Activated naive CD8-positive, alpha-beta T cell treated with anti-CD3 and anti-CD28 coated beads, Interleukin-2, amount 50 U/mL, for 16 hours (primary cell): ENCODE measurements around the gene RNF31.
"Not testable (repeated sequence)": the region's sequence is repeated elsewhere in the genome, so short reads cannot be mapped to it uniquely, and the experiment has no call there.

Source experiments
- DNase-seq: peaks from one replicate; pipeline ENCODE4 v3.0.0-alpha.2; 2020; ENCODE audit warnings: low read depth, low spot score

The RNF31 gene

DNA sequence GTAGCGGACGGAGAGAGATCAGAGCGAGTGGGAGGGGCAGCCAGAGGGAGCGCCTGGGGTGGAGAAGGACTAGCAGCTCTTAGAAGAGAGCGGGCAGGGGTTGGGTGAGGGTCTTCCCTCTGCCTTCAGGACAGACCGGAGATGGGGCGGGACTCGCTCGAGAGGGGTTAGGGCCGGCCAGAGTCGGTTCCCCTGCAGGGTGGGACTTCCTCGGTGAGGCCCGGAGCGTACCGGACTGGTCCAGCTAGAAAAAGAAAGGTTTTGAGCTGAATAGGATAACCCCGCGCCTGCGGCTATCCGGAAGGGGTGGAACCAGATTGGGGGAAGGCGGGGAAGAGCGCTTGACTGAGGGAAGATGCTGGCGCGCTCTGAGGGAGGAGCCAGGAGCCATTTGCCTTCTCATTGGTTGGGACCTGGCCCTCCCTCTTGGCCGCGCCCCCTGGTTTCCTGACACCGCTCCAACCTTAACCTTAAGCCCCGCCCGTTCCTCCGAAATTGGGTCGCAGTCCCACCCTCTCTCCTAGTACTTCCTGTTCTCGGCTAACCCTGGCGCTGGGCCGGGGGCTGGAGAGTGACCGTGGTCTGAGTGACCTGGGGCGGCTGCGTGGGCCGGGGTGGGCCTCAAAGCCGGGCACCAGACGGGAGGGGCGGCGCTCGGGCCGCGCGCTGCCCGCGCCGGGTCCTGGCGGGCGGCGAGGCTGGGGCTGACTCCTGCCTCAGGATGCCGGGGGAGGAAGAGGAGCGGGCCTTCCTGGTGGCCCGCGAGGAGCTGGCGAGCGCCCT is at the start of gene RNF31:
Gene RNF31, plus strand, starts transcription at position 521 of the 783 bp plus-strand sequence. Its CDS starts 201 bp downstream, at position 722.
- DNase-seq, result peak; percentile 98

DNA sequence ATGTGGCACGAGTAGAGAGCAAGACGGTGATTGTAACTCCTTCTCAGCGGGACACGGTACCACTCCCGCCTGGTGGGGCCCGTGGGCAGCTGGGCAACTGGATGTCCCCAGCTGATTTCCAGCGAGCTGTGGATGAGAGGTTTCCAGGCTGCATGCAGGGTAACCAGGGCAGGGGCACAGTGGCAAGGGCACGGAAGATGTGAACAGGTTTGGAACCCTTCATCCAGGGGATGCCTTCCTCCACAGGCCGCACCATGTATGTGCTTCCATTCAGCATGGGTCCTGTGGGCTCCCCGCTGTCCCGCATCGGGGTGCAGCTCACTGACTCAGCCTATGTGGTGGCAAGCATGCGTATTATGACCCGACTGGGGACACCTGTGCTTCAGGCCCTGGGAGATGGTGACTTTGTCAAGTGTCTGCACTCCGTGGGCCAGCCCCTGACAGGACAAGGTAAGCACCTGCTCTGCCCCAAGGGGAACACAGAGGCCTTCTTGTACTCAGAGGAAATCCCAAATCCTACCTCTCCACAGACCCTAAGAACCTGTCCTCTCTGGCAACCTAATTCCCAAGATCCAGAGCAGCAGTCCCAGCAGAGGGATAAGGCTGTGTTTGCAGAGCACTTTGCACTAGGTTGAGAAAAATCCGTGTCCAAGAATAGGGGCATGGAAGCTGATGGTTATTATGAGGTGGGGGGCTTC is 48.9 kb upstream of the RNF31 start:
- no peak for DNase-seq

DNA sequence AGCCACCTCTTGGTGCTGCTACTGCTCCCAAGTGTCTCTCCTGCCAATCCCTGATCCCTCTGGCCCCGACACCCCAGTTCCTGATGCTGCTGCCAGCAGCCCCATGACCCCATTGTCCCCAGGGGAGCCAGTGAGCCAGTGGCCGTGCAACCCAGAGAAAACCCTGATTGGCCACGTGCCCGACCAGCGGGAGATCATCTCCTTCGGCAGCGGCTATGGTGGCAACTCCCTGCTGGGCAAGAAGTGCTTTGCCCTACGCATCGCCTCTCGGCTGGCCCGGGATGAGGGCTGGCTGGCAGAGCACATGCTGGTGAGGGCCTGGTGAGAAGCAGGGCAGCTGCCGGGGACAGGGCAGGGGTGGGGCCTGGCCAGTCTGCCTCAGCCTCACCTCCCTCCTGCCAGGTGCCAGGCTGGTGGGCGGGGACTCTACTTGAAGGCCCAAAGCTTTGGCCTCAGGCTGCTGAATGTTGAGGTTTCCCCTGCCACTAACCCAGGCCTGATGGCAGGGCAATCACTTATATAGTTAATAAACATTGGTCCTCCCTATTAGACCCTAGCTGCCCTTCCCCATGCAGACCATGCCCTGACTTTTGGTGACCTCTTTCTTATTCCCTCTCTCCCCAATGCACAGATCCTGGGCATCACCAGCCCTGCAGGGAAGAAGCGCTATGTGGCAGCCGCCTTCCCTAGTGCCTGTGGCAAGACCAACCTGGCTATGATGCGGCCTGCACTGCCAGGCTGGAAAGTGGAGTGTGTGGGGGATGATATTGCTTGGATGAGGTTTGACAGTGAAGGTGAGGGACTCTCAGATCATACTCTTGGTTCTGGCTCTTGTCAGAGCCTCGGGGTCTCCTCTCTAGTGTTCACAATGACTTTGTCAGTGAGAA is 48.1 kb upstream of the RNF31 start:
- DNase-seq, result no peak

DNA sequence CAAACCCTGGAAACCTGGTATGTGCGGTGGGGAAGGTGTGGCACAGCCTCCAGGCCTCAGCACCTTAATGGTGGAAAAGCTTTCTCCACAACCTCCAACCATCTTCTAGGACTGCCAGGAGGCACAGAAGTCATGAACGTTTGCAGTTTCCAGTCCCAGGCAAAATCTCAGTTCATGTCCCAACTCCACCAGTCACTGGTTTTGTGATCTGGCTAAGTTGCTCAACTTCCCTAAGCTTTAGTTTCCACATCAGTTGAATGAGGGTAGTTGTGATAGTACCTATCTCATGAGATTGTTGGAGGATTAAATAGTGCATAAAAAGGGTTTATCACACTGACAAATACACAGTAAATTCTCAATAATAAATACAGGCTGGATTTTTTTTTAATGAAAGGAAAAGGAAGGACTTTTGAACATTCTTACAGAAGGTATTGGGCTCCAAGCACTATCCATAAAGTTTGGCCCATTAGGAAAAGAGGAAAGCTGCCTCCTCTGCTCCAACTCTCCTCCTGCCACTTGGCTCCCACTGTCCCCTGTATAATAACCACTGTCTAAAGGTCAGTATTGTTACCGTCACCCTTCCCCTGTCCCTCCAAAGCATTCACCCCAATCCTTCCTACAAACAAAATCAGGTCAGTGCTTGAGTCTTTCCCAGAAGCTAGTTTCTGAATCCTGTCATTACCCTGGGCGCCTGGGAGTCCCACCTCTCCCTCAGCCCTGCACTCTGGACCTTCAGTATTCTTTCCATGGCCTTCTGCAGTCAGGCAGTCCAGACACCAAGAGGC is 46.9 kb upstream of the RNF31 start:
- DNase-seq, result no peak

DNA sequence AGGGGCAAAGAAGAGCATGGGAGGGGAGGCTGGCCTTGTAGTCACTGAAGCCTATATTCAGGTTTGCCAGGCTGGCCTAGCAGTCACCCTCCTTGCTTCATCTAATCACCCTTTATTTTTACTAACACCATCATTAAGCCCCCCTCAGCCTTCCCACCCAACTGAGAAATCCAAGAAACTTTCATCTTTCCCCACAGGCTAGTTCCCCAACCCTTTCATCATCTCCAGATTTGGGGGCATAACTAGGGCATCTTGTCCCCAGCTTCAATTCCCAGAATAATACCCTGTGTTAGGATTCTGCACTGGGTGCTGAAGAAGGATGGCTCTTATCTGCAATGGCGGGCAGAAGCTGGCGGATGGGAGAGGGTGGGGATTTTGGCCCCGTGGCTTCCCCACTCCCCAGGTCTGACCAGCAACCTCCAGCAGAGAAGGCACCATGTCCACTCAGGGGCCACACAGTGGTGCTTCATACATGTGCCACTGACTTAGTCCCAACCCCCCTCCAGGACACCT is 46.3 kb upstream of the RNF31 start:
- no peak for DNase-seq

DNA sequence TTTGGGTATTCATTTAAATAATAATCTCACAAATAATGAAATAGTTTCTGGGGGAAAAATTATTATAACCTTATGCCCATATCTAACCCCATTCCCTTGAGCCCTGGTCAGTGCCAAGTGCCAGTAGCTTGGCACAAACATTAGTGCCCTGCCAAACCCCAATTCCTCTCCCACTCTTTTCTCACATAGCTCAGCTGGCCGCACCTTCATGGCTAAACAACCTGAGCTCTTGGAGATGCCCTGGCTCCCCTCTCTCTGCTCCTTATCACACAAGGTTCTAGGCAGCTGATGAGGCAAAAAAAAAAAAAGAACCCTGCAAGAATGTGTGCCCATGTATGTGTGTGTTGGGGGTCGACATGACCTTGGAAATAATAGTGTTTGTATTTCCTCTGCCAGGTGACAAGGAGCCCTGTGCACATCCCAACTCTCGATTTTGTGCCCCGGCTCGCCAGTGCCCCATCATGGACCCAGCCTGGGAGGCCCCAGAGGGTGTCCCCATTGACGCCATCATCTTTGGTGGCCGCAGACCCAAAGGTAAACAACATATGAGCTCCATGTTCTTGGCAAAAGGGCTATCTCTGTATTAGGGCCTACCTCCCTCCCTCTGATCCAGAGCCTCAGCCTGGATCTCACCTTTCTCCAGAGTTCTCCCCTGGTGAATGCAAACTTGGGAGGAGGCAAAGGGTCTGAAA is 44.8 kb upstream of the RNF31 start:
- no peak for DNase-seq

DNA sequence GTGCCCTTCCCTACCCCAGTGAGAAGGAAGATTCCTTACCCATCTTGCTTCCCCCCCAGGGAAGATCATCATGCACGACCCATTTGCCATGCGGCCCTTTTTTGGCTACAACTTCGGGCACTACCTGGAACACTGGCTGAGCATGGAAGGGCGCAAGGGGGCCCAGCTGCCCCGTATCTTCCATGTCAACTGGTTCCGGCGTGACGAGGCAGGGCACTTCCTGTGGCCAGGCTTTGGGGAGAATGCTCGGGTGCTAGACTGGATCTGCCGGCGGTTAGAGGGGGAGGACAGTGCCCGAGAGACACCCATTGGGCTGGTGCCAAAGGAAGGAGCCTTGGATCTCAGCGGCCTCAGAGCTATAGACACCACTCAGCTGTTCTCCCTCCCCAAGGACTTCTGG is 43.8 kb upstream of the RNF31 start:
- no peak for DNase-seq

DNA sequence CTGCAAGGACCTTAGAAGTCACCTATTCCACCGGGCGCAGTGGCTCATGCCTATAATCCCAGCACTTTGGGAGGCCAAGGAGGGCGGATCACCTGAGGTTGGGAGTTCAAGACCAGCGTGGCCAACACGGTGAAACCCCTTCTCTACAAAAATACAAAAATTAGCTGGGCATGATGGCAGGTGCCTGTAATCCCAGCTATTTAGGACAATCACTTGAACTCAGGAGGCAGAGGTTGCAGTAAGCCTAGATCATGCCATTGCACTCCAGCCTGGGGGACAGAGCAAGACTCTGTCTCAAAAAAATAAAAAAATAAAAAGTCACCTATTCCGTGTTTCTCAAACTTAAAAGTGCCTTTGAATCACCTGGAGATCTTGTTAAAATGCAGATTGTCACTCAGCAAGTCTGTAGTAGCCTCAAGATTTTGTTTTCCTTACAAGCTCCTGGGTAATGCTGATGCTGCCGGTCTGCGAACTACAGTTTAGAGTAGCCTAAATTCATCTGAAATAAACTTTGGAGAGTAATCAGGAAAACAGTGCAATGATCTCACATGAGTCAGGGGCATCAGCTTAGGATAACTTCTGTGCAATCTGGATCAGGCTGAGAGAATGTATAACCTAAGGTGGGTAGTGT is 41.6 kb upstream of the RNF31 start:
- DNase-seq, result not testable (repeated sequence)

DNA sequence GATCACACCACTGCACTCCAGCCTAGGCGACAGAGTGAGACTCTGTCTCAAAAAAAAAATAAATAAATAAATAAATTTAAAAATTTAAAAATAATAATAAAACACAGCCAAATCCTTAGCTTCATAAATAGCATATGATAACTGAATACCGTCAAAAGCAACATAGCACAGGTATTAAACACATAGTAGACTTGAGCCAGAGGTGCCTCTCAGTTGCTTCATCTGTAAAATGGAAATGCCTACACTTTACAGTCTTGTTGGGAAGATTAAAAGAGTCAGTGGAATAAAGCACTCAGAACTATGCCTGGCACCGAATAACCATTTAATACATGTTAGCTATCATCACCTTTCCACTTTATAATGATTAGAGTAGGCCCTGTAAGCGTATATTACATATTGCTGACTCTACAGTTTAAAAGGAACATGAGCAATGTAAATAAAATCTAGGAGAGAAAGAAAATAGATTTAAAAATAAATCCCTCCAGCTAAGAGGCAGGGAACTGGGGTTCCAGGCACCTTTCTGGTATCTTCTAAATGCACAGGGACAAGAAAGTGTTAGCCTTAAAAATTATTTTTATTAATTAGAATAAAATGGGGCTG is 40.5 kb upstream of the RNF31 start:
- no peak for DNase-seq

DNA sequence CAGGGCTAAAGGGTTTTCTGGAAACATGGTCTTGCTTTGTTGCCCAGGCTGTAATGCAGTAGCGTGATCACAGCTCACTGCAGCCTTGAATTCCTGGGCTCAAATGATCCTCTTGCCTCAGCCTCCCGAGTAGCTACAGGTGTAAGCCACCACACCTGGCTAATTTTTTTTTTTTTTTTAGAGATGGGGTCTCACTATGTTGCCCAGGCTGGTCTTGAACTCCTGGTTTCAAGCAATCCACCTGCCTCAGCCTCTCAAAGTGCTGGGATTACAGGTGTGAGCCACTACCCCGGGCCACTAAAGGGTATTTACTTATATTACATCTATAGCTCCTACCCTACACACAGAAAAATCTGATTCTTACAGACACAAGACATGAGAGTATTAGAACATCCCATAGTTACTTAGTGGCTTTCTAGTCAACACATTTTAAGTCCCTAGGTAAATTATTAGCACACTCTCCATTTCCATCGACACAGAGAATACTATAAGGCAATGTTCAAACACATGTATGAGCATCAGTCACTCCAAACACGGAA is 38.9 kb upstream of the RNF31 start:
- no peak for DNase-seq

DNA sequence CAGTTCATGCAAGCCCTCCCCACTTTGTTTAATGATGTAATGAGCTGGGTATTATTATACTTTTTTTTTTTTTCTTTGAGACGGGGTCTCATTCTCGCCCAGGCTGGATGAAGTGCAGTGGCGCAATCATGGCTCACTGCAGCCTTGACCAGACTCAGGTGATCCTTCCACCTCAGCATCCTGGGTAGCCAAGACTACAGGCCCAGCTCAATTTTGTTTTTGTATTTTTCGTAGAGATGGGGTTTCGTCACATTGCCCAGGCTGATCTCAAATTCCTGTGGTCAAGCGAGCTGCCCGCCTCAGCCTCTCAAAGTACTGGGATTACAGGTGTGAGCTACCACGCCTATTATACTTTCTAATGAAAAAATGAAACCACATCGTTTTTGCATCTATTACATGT is 37.2 kb upstream of the RNF31 start:
- DNase-seq, result no peak

DNA sequence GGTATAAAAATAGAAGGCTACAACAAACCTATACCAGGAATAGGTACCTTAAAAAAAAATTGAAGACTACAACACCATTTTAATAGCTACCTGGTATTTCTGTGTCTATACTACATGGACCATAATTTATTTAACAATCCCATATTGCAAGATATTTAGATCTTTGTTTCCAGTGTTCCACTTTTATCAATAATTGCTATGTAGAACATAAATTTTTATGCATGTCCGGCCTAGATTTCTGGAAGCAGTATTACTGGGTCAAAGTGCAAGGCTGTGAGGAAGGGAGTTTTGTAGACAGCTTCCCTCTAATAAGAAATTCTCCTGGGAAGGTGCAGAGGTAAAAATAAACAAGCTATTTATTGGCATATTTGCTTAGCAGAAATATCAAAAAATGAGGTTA is 36.8 kb upstream of the RNF31 start:
- no peak for DNase-seq

DNA sequence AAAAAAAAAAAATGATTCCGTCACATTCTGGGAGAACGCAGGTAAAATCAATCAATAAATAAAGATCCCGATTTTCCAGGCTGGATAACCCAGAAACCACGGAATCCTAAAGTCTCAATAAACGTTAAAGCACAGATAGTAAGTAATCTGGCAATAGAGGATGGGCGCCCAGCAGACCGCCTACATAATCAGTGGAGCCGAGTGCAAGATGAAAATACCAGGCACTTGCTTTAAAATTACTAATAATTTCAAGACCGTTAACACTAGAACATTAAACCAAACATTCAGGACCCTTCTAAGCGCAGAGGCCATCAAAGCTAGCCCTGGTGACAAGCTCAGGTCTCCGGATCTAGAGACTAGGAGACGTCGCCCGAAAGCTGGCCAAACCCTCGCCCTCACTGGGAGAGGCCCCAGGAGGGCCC is 33.9 kb upstream of the RNF31 start:
- no peak for DNase-seq

DNA sequence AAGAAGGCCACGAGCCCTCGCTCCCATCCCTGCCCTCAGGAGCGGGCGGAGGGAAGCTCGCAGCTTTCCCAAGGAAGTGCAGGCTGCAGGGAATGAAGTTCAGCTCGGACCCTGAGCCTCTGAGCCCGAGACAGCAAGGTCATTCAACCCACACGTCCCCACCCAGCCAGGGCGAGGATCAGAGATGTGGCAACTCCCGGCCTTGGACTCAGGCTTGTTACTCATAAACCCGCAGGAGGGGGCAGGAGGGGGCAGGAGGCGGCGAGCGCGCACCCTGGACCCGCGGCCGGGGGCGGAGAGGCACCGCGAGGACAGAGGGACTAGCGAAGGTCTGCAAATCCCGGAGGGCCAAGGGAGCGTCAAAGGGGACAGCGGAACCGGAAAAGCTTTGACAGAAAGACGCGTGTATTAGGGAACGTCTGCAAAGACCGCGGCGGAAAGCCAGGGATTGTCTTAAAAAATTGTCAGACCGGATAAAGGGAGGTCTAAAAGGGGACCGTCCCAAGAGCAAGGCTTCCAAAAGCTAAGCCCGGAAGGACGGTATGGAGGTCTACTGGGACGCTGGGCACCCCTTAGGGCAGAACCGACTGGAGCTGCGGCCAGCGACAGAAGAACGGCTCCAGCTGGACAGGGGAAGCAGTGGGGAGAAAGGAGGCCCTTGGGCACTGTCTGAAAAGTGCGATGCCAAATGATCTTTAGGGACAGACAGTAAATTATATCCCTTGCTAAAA is 33.3 kb upstream of the RNF31 start:
- peak; percentile 41 for DNase-seq

DNA sequence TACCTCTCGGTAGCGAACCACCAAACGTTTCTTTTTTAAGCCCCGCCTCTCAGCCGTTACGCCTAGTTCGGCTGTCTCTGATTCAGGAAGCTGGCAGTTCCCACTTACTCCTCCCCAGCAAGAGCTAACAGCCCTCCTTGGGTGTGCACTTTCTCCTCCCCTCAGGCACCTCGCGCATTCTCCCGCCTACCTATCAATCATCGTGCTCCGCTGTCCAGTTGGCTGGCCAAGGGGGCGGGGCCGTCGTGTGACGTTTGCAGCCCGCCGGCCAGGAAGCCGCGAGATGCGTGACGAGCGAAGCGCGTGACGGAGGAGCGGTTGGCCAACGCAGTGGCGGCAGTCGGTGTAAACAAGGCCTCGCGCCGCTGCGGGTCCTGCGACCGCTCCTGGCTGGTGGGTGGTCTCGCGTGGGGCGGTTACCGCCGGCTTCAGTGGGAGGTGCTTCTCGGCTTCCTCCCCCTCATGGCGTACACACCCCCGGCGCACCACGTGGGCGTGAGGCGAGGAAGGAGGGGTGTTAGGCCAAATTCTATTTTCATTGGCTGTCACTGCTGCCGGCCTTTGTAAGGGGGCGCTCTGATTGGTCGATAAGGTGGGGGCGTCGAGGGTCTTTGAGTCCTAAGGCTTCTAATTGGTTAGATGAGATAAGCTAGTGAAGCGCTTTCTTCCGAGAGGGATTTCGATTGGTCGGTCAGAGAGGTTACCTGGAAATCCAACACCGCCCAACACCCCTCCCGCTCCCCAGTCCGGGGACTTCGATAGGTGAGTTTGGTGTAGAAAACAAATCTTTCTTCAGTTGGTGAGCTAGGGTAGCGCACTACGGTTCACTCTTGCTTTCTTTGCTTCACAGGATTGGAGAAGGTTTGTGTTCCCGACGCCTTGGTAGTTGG is 32.5 kb upstream of the RNF31 start, which contains the start of the genes DCAF11 and NRL:
Gene DCAF11, plus strand, starts transcription at position 246 of the 890 bp plus-strand sequence. CDS start 818 bp downstream, outside the sequence.
Gene NRL, minus strand, starts transcription at position 418 of the 890 bp plus-strand sequence. CDS start 32,101 bp downstream, outside the sequence.
- DNase-seq, result peak; percentile 98

DNA sequence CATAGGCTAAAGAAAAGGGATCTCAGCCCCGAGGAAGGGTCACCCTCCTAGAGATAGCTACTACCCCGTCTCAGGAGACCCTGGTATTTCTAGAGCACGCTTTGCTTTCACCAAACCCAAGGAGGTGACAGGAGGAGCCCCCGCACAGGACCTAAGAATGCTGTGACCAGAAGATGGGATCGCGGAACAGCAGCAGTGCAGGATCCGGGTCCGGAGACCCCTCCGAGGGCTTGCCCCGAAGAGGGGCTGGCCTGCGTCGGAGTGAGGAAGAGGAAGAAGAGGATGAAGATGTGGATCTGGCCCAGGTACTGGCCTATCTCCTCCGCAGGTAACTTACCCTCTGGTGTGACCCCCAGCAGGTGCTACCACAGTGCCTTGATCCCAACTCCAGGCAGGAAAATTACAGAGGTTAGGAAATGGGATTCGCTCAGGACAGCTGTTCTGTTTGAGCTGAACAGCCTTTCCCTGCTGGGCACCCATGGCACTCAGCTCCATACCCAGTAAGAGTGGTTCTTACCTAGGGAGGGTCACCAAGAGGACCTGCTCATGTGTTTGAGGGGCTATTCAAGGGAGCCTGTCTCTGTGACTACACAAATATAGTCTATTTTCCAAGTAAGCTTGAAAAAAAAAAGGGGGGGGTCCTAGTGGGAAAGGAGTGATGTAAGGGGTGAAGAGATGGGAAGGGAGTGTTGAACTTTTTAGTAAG is 31.7 kb upstream of the RNF31 start:
- no peak for DNase-seq
